Stimulated activated CD8-positive, alpha-beta memory T cell treated with anti-CD3 and anti-CD28 coated beads, Interleukin-4, amount 100 ng/mL, for 4 hours (primary cell): Measurements from ENCODE around the gene TMPRSS4.

Experiments
- DNase-seq, 2 donors: peaks; one replicate each; pipeline ENCODE4 v3.0.0-alpha.2; 2020; ENCODE audit warnings: low read depth in 2 of 2, low spot score in 1 of 2

Gene TMPRSS4

DNA sequence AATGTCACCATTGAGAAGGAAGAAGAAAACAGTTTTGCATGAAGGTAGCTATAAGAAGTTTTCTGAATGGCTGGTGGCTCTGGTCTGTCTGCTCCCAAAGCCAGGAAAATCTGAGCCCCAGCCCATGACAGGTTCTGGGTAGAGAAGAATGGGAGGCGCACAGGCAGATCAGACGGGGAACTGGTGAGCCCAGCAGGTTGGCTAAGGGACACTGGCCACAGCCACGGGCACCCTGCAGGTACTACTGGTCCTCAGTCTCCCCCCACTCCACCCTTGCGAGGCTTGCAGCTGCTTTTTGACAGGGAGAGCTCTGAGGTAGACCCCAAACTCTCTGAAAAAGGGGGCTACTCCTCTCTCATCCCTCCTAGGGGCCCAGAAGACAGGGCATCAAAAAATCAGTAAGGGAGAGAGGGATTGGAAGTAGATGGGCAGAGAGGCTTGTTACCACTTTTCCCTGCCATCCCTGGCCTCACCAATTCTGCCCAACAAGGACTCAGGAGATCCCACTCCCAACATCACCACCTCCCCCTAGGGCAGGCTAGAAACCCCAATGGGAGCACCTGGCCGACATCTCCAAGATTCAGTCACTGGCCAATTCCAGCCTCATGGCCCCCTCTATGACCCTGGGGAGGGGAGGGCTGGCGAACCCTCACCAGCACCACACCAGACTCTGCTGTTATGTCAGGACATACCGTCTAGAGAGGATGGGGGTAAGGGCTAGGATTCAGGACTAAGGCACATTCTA lies 58.3 kb downstream of the TMPRSS4 start:
- DNase-seq = no peak

GRCh38 chr11:118135796-118136165 lies 58.9 kb downstream of the TMPRSS4 start:
- DNase-seq = no peak

GRCh38 chr11:118136341-118136740 lies 59.5 kb downstream of the TMPRSS4 start:
- DNase-seq = no peak

DNA sequence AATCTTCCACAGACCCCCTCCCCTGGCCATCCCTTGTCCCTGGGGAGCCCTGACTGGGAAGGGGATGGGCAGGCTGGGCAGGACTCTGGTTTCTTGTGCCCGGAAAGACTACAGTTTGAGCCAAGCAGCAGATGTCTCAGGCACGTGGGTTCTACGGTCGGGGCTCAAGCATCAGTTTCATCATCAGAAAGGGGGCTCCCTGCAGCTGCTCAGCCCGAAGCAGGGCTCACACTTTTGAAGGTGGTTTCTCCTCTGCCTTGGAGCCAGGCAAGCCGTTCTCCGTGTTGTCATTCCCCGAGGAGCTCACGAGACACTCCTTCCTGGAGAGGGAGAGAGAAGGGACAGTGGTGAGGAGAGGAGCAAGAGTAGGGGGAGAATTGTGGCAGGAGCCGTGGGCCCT lies 59.9 kb downstream of the TMPRSS4 start:
- no peak for DNase-seq

- DNase-seq = no peak
These were observed 62.1 kb downstream of the TMPRSS4 start for GRCh38 chr11:118138839-118139420.

DNA sequence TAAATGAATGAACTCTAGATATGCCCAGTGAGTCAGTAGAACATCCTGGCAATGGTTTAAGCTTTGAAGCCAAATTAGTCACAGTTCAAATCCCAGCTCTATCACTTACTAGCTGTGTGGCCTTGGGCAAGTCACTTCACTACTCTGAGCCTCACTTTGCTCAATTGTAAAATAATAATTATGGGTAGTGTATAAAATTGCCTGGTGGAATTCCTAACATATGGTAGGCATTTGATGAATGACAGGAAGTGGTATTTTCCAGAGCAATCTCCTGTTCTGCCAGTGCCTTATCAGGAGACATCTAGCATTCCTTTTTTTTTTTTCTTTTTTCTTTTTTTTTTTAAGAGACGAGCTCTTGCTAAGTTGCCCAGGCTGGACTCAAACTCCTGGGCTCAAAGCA lies 62.7 kb downstream of the TMPRSS4 start:
- no peak for DNase-seq

DNA sequence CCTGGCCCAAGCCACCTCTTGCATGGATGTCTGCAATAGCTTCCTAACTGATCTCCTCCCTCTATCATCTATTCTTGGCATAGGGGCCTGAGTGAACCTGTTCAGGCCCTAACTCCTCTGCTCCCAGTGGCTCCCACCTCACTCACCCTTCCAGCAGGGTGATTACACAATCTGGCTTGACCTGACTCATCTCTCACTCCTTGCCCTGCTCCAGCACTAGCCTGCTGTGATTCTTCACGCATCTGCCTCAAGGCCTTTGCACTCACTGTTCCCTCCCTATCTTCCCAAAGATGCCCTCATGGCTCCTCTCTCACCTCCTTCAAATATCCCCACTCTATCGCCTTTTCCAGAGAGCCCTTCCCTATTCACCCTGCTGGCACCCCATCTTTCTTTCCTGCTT lies 65.2 kb downstream of the TMPRSS4 start:
- no peak for DNase-seq

DNA sequence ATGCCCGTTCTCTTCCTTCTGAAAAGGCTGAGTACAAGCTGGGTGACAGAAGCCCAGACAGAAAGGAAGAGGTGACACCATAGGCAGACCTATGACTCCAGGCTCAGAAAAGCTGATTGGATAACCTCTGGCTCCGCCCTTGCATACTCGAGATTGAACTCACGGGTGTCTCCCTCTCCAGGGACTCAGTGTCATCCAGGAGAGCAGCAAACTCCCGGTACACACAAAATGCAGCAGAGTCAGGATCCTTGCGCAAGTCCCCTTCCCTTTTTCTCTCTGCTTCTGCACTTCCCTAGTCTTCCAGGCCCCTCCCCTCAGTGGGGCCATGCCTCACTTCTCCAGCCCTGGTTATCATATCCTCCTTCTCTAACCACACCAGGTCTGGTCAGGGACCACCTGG lies 65.9 kb downstream of the TMPRSS4 start:
- DNase-seq = no peak

GRCh38 chr11:118143661-118144185 lies 66.8 kb downstream of the TMPRSS4 start:
- no peak for DNase-seq

GRCh38 chr11:118144301-118145268 lies 67.7 kb downstream of the TMPRSS4 start:
- DNase-seq = no peak

GRCh38 chr11:118145285-118146227 lies 68.7 kb downstream of the TMPRSS4 start:
- DNase-seq = peak; percentile 67 to 72

- no peak for DNase-seq
These were observed 69.7 kb downstream of the TMPRSS4 start for GRCh38 chr11:118146554-118146953.

GRCh38 chr11:118147502-118147901 lies 70.6 kb downstream of the TMPRSS4 start:
- DNase-seq = no peak

DNA sequence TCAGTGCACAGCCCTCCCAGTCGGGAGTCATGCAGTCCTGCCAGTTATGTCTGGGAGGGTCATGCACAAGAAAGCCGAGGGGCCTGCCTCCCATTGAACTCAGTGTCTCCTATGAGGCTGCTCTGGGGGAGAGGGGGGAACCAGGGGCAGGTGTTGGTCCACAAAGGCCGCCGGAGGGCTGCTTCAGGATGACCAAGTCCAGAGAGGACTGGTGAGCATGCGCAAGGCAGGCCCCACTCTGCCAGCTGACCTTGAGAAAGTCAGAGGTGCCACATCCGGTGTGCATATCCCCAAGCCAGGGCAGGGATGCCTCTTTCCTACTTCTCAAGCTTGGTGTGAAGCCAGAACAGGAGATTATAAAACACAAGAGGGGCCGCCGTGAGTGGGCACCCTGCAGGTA lies 71.4 kb downstream of the TMPRSS4 start:
- DNase-seq = no peak

- no peak for DNase-seq
These were observed 72.0 kb downstream of the TMPRSS4 start for GRCh38 chr11:118148856-118149255.

DNA sequence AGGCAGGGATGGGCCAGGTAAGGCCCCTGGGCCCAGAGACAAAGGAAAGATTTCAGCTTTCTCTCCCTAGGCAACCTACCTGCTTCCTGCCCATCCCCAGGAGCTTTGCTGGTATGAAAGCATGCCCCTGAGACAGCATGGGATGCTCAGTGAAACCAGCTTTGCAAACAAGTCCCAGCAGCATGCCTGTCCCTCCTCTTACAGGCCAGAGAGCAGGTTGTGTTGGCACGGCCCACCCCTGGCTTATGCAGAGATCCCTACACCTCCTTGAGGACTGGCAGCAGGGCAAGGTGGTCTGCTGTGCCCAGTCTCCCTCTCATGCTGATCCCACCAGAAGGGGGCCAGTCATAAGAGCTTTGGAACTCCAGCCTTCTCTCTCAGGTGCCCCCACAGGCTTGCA lies 72.6 kb downstream of the TMPRSS4 start:
- no peak for DNase-seq

- no peak for DNase-seq
These were observed 74.6 kb downstream of the TMPRSS4 start for GRCh38 chr11:118151431-118151830.

GRCh38 chr11:118152020-118152551 lies 75.2 kb downstream of the TMPRSS4 start:
- DNase-seq = no peak

DNA sequence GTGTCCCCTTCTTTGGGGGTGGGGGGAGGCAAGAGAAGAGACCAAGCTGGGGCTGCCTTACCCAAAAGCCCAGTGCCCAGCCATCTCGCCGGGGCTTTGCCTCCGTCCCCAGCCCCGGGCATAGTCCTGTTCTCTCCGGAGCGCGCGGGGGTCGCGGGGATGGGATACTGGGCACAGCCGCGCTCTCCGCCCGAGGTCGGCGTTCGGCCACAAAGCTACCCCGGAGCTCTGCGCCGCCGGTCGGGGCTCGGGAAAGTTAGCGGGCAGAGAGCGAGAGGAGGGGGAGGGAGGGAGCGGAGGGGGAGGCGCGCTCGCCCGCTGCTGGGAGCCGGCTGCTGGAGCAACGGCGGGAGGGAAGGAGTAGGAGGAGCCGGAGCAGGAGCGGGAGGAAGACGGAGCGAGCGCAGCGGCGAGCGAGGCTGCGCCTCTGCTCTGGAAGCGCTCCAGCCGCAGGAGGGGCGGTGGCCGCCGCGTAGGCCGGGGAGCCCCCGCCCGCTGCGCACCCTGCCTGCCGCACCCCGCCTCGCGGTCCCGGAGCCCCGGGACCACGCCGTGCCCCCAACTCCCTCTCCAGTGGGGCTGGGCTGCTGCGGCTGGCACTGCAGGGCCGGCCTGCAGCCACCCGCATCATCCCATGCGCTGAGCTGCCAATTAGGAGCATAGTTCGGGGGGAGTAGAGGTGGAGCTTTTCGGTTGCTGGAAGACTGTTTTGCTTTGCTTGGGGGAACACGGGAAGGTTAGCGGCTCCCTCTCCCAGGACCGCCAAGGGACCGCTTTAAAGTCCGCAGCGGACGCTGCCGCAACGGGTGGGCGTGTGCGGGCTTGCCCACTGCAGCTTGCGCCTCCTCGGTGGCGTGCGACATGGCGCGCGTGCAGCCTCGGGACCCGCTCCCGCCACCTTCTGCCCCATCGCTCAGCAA lies 75.9 kb downstream of the TMPRSS4 start, which contains the start of gene SCN4B:
Gene SCN4B (minus strand): TSS at position 272 of the 920 bp plus-strand sequence. CDS start 150 bp downstream, at position 122.
- DNase-seq = no peak
